ENCODE results near the gene LARGE1.

- TF ChIP-seq CTCF (IDR thresholded peaks at IDR 0.05; ENCODE audit: poor library complexity) (no peak), EZH2phosphoT487 (IDR thresholded peaks at IDR 0.05; ENCODE audit: low read depth, severe bottlenecking, unreplicated experiment) (no peak)
Measured at GRCh38 chr22:33803371-33804282, 116.6 kb downstream of the LARGE1 start.

Data from hepatocyte (in vitro differentiated cells).